Choroid plexus epithelial cell (primary cell): ENCODE measurements around the gene BOLA1.
"Not testable (repeated sequence)": the region's sequence is repeated elsewhere in the genome, so short reads cannot be mapped to it uniquely, and the experiment has no call there.

Source experiments
- DNase-seq: peaks from one replicate; pipeline ENCODE4 v3.0.0-alpha.2; 2010; ENCODE audit warnings: low read depth
- H3K4me3 ChIP-seq: 2 replicates; pipeline ENCODE4 v1.5.1; 2011; ENCODE audit warnings: low read depth, mild to moderate bottlenecking, control low read depth, low read length, moderate library complexity
- CTCF ChIP-seq: conservative IDR thresholded peaks from 2 replicates; pipeline ENCODE4 v1.5.1; 2011; ENCODE audit warnings: low read depth, mild to moderate bottlenecking, control low read depth, inconsistent platforms, low read length, moderate library complexity

The BOLA1 gene

DNA sequence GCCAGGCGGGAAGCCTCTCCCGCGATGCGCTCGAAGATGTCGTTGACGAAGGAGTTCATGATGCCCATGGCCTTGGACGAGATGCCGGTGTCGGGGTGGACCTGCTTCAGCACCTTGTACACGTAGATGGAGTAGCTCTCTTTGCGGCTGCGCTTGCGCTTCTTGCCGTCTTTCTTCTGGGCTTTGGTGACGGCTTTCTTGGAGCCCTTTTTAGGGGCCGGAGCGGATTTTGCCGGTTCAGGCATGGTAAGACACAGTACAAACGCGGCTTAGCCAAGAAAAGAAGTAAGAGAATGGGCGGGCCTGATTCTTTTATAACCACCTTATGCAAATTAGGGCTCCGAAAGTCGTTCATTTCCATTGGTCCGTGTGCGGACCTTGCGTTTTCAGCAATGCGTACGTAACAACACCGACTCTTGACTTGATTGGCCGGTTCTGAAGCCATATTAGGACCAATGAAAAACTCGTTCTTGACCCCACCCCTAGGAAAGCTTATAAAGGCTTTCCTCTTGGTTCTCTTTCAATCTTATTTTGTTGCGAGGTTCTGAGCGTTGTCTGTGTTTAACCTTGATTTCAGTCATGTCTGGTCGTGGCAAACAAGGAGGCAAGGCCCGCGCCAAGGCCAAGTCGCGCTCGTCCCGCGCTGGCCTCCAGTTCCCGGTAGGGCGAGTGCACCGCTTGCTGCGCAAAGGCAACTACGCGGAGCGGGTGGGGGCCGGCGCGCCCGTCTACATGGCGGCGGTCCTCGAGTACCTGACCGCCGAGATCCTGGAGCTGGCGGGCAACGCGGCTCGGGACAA, 12.8 kb upstream of the BOLA1 start:
- H3K4me3 ChIP-seq = peak overlapping the region; percentile 72
- TF ChIP-seq CTCF = no peak

GRCh38 chr1:149887196-149887455, 12.2 kb upstream of the BOLA1 start:
- DNase-seq = not testable (repeated sequence)
- H3K4me3 ChIP-seq = peak overlapping the region; percentile 72

More for the DNA sequence above, 12.8 kb upstream of the BOLA1 start:
- peak; percentile 100 for DNase-seq

GRCh38 chr1:149887456-149888246, 11.7 kb upstream of the BOLA1 start:
- H3K4me3 ChIP-seq = peak overlapping the region; percentile 72
- DNase-seq = peak; percentile 99
- TF ChIP-seq CTCF = no peak

DNA sequence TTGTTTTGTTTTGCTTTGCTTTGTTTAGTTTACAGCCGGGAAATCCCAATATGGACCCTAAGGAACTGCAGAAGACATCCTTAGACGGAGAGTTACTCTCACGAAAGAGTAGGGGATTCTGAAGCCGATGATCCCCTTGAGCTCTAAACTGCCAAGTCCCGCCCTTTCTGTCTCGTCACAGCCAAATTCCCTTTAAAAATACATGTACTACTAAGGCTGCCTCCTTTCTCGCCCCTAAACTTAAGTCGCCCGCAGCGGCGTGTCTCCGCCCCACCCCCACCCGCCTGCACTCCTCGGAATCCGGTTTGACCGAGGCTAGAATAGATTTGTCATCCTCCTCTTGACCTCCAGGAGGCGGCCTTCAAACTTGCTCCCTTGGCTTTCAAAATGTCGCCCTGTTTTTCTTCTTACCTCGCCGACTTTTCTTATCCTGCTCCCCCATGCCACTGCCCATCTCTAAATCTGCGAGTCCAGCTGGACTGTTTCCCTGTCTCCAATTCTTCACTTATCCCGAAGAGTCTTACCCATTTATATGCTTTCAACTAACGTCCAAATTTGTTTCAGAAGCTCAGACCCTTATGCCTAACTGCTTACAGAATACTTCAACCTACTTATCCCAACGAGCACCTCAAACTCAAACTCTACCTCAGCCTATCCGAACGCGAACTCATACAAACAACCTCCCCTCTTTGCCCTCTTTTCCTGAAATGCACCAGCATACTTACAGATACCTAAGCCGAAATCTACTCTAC, 10.9 kb upstream of the BOLA1 start:
- peak; percentile 94 for DNase-seq
- TF ChIP-seq CTCF = peak; percentile 70
- peak overlapping the region; percentile 66 for H3K4me3 ChIP-seq

DNA sequence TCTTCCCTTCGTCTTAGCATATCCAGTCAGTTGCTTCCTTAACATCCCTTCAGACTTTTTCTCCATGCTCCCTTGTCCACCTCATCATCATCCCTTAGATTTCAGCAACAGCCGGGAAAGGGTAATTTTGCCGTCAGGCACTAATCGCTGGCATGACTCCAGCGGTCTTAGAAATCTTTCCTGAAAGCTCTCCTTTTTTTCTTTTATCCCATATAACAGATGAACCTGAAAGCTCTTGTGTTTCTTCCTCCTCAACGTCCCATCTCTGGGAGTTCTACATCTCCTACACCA, 10.4 kb upstream of the BOLA1 start:
- peak; percentile 50 for DNase-seq

GRCh38 chr1:149896575-149896974, 2.8 kb upstream of the BOLA1 start:
- H3K4me3 ChIP-seq = no peak overlapping the region
- no peak for TF ChIP-seq CTCF
- no peak for DNase-seq

More for the DNA sequence above, 10.4 kb upstream of the BOLA1 start:
- H3K4me3 ChIP-seq = peak overlapping the region; percentile 66
- TF ChIP-seq CTCF = no peak

- TF ChIP-seq CTCF = no peak
- DNase-seq = no peak
- no peak overlapping the region for H3K4me3 ChIP-seq
Observed at GRCh38 chr1:149903836-149904491, 4.6 kb downstream of the BOLA1 start.
